ENCODE data around the gene CLIC5.

DNA sequence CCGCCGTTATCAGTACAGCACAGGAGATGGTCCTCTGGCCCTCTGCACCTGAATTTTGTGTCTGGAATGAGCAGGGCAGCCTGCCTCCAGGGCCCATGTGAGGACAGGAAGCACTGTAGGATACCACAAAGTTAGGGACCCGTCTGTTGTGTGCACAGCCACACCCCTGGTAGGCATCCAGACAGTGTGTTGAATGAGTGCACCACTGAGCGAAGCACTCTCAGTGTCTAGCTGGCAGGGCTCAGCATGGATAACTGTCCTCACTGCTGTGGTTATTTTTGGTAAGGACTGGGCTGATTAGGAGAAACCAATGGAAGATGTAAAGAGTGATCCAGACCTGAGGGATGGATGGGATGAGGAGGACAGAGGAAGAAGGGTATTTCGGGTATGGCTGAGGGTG is 178.7 kb downstream of the CLIC5 start:
- TF ChIP-seq, protein P1, sequence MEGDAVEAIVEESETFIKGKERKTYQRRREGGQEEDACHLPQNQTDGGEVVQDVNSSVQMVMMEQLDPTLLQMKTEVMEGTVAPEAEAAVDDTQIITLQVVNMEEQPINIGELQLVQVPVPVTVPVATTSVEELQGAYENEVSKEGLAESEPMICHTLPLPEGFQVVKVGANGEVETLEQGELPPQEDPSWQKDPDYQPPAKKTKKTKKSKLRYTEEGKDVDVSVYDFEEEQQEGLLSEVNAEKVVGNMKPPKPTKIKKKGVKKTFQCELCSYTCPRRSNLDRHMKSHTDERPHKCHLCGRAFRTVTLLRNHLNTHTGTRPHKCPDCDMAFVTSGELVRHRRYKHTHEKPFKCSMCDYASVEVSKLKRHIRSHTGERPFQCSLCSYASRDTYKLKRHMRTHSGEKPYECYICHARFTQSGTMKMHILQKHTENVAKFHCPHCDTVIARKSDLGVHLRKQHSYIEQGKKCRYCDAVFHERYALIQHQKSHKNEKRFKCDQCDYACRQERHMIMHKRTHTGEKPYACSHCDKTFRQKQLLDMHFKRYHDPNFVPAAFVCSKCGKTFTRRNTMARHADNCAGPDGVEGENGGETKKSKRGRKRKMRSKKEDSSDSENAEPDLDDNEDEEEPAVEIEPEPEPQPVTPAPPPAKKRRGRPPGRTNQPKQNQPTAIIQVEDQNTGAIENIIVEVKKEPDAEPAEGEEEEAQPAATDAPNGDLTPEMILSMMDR (IDR thresholded peaks at IDR 0.05), result no peak
- TF ChIP-seq POLR2A (IDR thresholded peaks at IDR 0.05), result no peak

Data from esophagus squamous epithelium (tissue), 4 donors.